ENCODE data around the gene FCHO2.

- TF ChIP-seq CTCF (IDR thresholded peaks at IDR 0.05) (no peak), POLR2A (IDR thresholded peaks at IDR 0.05) (no peak)
Measured at GRCh38 chr5:72921886-72922285, 34.0 kb upstream of the FCHO2 start.
